Measurements from ENCODE around the gene CFI.
"Not testable (repeated sequence)": the region's sequence is repeated elsewhere in the genome, so short reads cannot be mapped to it uniquely, and the experiment has no call there.

Gene CFI

GRCh38 chr4:109801099-109801789 lies 555 bp downstream of the CFI start:
- in situ Hi-C loops (cut with HindIII; ENCODE audit: low sequenced_read_pairs), result no loop called here

DNA sequence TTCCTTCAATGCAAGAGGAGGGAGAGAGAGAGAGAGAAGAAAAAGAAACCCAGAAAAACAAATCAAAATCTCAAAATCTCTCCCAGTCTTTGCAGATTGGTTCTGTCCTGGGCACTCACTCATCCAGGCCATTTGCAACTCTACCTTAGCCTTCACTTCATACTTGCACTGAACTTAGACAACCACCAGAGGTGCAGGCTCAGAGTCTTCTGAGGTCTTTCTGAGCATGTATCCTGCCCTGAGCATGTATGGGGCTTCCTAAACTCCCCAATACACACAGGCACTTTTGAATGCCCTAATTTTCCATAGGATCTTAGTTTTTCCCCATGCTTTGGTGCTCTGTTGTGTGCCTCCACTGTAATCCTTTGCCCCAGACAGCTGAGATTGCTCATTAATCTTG lies 2.9 kb downstream of the CFI start:
- in situ Hi-C loops (cut with HindIII; ENCODE audit: low sequenced_read_pairs), result no loop called here

- in situ Hi-C loops (cut with HindIII; ENCODE audit: low sequenced_read_pairs), result no loop called here
Measured at GRCh38 chr4:109795059-109795458, 6.7 kb downstream of the CFI start.

- in situ Hi-C loops (cut with HindIII; ENCODE audit: low sequenced_read_pairs), result no loop called here
Measured at GRCh38 chr4:109787807-109788206, 14.0 kb downstream of the CFI start.

DNA sequence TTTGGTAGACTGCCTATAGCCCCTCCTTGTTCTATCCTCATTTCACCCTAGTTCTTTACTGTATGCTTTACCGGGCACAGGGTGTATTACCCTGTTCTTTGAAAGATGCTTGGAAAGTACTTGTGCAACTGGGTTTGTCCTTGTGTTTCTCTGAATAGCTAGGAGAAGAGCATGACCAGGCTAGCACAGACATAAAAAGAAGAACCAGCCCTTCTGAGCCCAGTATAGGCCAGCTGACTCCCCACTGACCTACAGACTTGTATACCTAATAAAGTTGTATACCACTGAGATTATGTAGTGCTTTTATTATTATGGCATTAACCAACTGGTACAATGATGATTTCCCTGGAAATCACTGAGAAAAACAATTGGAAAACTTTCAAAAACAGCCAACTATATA lies 15.0 kb downstream of the CFI start:
- in situ Hi-C loops (cut with HindIII; ENCODE audit: low sequenced_read_pairs), result no loop called here

GRCh38 chr4:109782092-109782491 lies 19.7 kb downstream of the CFI start:
- in situ Hi-C loops (cut with HindIII; ENCODE audit: low sequenced_read_pairs), result not testable (repeated sequence)

GRCh38 chr4:109764789-109765402 lies 36.9 kb downstream of the CFI start:
- in situ Hi-C loops (cut with HindIII; ENCODE audit: low sequenced_read_pairs), result no loop called here

DNA sequence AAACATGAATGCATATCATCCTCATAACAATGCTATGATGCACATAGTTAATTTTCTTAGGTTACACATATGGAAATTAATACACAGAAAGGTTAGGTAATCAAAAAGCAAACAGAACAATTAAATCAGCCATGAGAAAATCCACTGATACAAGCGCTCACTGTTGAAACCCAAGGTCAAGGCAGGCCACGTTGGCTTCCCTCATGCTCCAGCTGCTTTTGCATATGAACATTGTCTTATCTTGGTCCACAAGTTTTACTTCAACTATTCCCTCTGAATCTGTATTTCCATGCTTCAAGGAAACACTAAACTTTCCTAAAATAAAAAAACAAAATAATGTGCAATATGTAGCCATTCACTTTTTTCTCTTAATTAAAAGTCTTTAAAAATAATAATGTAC lies 37.4 kb downstream of the CFI start:
- in situ Hi-C loops (cut with HindIII; ENCODE audit: low sequenced_read_pairs), result no loop called here

DNA sequence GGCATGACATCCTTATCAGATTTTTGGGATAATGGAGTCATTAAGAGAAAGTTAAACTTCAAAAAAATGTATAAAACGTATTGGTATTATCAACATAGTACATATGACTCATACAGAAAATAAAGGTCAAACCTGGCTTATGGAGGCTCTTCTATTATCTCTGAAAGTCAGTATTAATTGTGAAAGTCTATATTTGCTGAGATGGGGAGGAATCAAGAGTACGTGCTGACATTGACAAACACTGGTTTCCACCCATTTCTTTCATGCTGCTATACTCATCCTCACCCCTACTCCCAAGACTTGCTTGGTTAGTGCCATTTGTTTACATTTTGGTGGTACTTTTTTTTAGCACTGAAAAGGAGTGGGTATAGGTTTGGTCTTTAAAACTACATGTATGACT lies 41.1 kb downstream of the CFI start:
- in situ Hi-C loops (cut with HindIII; ENCODE audit: low sequenced_read_pairs), result no loop called here

GRCh38 chr4:109755656-109756055 lies 46.1 kb downstream of the CFI start:
- in situ Hi-C loops (cut with HindIII; ENCODE audit: low sequenced_read_pairs), result no loop called here

DNA sequence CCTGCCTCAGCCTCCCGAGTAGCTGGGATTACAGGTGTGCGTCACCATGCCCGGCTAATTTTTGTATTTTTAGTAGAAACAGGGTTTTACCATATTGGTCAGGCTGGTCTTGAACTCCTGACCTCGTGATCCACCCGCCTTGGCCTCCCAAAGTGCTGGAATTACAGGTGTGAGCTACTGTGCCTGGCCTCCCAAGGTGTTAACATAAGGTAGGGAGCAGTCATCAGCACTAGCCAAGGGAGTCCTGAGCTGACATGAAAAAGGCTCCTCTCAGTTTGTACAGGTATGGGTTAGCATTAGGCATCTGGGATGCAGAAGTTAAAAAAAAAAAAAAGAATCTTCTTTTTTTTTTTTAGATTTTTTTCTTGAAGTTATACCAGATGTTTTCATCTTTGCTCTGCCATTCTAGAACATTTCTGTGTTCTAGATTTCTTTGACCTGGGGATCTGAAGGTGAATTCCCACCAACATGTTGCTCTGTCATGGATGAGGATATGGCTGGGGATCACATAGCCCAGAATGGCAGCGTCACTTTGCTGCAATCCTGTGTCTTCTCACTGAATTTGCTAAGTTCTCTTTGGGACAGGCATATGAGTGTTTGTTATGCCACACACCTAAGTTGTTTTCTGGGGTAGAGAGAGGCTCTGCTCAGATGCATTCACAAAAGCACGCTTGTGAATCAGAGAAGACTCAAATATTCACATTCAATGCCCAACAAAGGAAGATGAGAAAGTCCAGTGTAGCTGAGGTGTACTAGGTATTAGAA lies 47.5 kb downstream of the CFI start:
- in situ Hi-C loops (cut with HindIII; ENCODE audit: low sequenced_read_pairs), result no loop called here

- in situ Hi-C loops (cut with HindIII; ENCODE audit: low sequenced_read_pairs), result no loop called here
Measured at GRCh38 chr4:109752525-109752924, 49.3 kb downstream of the CFI start.

- in situ Hi-C loops (cut with HindIII; ENCODE audit: low sequenced_read_pairs), result no loop called here
Measured at GRCh38 chr4:109751852-109752251, 49.9 kb downstream of the CFI start.

GRCh38 chr4:109750652-109751244 lies 51.1 kb downstream of the CFI start:
- in situ Hi-C loops (cut with HindIII; ENCODE audit: low sequenced_read_pairs), result no loop called here

DNA sequence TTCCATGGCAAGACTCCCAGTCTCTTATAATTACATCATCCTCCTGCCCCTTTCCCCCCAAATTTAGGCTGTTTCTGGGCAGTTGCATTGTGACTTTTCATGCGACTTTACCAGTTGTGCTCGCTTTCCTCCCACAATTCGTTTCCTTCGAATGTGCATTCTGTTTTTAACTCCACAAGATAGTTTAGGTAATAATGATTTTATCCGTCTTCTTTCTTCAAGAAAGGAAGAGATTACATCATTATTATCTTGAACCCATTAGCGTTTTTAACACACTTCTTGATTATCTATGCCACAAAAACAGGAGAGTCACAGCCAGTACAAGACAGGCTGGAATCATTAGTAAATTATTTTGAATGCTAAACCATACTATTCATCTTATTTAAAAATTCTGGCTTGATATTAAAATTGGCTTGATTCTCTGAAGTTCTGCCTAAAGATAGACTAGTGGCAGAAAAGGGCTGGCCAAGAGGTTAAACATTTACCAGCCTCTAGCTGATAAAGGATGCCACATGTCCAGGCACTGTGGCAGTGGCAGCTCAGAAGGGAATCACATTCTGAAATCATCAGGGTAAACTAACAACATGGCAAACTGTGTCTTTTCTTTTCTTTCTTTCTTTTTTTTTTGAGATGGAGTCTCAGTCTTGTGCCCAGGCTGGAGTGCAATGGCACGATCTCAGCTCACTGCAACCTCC lies 52.3 kb downstream of the CFI start:
- in situ Hi-C loops (cut with HindIII; ENCODE audit: low sequenced_read_pairs), result no loop called here

DNA sequence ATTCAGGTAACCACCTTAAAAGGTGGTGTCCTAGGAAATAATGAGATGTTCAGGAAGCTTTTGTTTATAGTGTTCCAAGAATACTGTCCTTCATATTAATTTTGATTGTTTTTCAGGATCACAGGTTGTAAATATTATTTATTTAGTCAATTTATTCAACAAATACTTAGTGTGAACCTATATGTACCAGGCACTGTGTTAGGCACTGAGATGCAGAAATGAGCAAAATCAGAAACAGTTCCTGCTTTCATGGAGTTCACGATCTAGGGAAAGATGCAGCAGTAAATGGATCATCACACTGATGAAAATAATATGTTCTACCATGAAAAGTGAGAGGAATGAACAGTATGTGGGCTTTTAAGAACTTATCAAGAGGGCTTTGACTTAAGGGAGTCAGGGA lies 53.7 kb downstream of the CFI start:
- in situ Hi-C loops (cut with HindIII; ENCODE audit: low sequenced_read_pairs), result no loop called here

DNA sequence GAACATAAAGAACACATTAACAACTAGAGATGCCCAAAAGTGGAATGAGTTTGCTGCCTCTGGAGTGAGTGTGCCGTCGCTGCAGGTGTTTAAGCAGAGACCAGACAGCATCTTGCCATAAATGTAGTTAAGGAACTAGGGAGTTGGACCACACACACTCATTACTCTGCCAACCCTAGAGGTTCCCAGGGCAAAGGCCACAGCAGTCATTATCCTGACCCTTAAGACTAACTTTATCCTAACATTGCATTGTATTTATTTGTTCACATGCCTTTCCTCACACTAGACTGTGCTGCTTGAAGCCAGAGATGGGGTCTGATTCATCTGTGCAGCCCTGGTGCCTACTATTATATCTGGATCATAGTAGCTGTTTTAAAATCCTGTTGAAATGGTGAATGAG lies 55.1 kb downstream of the CFI start:
- in situ Hi-C loops (cut with HindIII; ENCODE audit: low sequenced_read_pairs), result no loop called here

DNA sequence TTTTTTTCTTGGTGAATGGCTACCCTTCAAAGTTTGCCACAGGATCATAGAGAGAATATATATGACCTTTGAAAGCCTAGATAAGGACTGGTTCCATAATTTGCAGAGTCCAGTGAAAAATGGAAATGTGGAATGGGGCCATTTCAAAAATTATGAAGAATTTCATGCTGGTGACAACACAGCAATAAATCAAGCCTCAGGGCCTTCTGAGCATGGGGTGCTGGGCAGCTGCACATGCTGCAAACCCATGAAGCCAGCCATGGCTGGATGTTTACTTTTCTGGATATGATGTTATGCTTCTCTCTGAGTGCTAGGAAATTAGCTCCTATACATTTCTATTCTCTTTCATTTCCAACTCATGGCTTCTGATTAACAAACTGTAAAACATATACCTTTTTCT lies 56.0 kb downstream of the CFI start:
- in situ Hi-C loops (cut with HindIII; ENCODE audit: low sequenced_read_pairs), result no loop called here

DNA sequence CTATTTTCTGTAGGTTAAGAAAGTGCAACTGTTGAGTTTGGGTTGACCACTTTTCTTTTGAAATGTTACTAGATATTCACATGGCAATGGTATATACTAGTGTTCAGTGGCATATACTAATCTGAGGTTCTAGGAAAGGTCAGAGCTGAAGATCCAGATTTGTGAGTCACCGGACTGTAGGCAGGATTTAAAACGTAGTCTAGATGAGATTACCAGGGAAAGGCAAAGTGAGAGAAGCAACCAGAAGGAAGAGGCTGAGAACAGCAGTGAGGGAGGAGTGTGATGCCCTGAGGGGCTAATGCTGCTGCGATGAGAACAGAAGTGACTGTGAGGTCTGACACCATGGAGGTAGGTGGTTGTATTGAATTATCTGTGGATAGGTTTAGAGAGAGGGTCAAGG lies 62.3 kb downstream of the CFI start:
- in situ Hi-C loops (cut with HindIII; ENCODE audit: low sequenced_read_pairs), result no loop called here

DNA sequence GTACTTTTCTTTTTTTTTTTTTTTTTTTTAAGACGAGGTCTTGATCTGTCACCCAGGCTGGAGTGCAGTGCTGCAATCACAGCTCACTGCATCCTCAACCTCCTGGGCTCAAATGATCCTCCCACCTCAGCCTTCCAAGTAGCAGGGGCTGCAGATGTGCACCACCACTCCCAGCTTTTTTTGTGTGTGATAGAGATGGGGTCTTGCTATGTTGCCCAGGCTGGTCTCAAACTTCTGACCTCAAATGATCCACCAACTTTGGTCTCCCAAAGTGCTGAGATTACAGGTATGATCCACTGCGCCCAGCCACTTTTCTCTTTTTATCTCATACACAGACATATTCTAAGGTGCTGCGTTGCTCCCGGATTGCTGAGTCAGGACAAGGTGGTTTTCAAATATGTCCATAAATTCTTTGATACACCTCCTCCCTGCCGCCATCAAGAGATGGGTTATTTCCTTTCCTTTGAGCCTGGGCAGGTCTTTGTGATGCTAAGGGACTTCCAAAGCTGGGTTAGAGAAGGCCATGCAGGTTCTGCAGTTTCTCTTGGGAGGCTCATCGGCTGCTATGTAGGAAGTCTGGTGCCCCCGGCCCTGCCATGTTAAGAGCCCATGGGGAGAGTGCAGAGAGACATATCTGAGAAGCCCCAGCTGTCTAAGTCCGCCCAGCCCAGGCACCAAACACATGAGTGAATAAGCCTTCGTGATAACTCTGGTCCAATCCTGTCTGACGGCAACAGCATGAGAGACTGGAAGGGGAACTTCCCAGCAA lies 63.5 kb downstream of the CFI start:
- in situ Hi-C loops (cut with HindIII; ENCODE audit: low sequenced_read_pairs), result no loop called here
